Tibial nerve (tissue), 4 donors: Measurements from ENCODE around the gene RNFT2. TPM values are rescaled to one million over a fixed set of nuclear protein-coding genes. Genes with fewer than 3 reads are reported as not detected.
"Not testable (repeated sequence)": the region's sequence is repeated elsewhere in the genome, so short reads cannot be mapped to it uniquely, and the experiment has no call there.

Source experiments
- DNase-seq, 2 donors: peaks; one replicate each; pipeline ENCODE4 v3.0.0-alpha.2; 2019; ENCODE audit warnings: low spot score in 2 of 2
- H3K27ac ChIP-seq, 4 donors: fragments of 200-600 bp; sonication (generic) in 3 of 4; one replicate each; pipeline ENCODE4 v1.5.1; 2017 to 2019; ENCODE audit warnings: mild to moderate bottlenecking in 1 of 4
- H3K27me3 ChIP-seq, 2 donors: fragments of 200-600 bp; sonication (generic) in 1 of 2; one replicate each; pipeline versions ENCODE4 v1.5.1 to v1.6.0; 2017 to 2019
- H3K36me3 ChIP-seq, 3 donors: fragments of 200-600 bp; sonication (generic); one replicate each; pipeline ENCODE4 v1.5.1; 2018 to 2019
- H3K4me1 ChIP-seq, 4 donors: fragments of 200-600 bp; sonication (generic) in 3 of 4; one replicate each; pipeline ENCODE4 v1.5.1; 2017 to 2019
- H3K4me3 ChIP-seq, 4 donors: fragments of 200-600 bp; sonication (generic) in 3 of 4; one replicate each; pipeline ENCODE4 v1.5.1; 2017 to 2019; ENCODE audit warnings: mild to moderate bottlenecking in 1 of 4, moderate library complexity in 1 of 4
- H3K9me3 ChIP-seq, 4 donors: fragments of 200-600 bp; sonication (generic) in 3 of 4; one replicate each; pipeline ENCODE4 v1.5.1; 2017 to 2019
- EP300 ChIP-seq, 2 donors: sonication (generic); formaldehyde crosslinking; IDR thresholded peaks; one replicate each; pipeline ENCODE4 v1.6.1; 2017; ENCODE audit warnings: antibody characterized with exemption in 2 of 2, mild to moderate bottlenecking in 1 of 2
- POLR2A ChIP-seq, 2 donors: fragments of 450-650 bp; IDR thresholded peaks; one replicate each; pipeline ENCODE4 v1.6.1; 2017; ENCODE audit warnings: antibody characterized with exemption in 2 of 2, mild to moderate bottlenecking in 2 of 2, moderate library complexity in 2 of 2
- WGBS, 2 donors: methylation state at CpG; one replicate each; pipeline ENCODE4 v1.1.5; 2018; 5-methylcytosine and 5-hydroxymethylcytosine counted together
- total RNA-seq, 4 donors: library from RNA; depleted of rRNA; stranded (reverse); fragments of >200 nt; gene quantifications; one replicate each; pipeline ENCODE4 v1.1.0, GENCODE V29; 2016
- TF ChIP-seq, protein P1 (sequence below), 5 experiments: fragments of 200-600 bp in 3 of 5; fragments of 450-650 bp in 2 of 5; sonication (generic) in 3 of 5; IDR thresholded peaks; one replicate each; pipeline ENCODE4 v1.5.1; 2016 to 2019; ENCODE audit warnings: antibody characterized with exemption in 5 of 5, mild to moderate bottlenecking in 3 of 5, moderate library complexity in 2 of 5

Gene RNFT2
- total RNA-seq, 4 donors from 2014 or later: 0.59 to 5.9 (median 2.5) TPM

DNA sequence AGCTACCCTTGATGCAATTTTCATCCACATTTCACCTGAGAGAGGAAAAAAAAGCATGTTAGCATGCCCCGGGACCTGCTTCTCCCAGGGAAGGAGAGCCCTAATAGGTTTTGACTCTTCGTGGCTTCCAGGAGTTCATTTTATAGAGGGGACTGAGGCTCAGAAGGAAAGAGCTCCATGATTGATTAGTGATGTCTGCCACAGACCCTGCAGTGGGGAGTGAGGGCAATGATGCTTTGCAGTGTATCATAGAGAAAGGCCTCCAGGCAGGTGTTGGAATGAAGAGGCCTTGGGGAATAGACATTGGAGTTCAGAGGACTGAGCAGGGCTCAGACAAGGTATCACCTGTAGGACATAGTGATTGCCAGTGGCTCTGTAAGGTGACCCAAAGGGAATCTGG, 41.5 kb downstream of the RNFT2 start:
- Histone ChIP-seq H3K27me3 (no peaks in the 10 kb centered on the region), H3K27ac (no peak overlapping the region), H3K4me1 (no peaks in the 10 kb centered on the region), H3K4me3 (no peak overlapping the region), H3K9me3 (no peaks in the 10 kb centered on the region), H3K36me3 (peaks cover 0 to 24% (median 0%) of the 10 kb centered on the region in 3 donors)
- WGBS, 2 donors: 95 to 100% methylated on average over 2 of the region's 2 CpGs
- TF ChIP-seq, protein P1, sequence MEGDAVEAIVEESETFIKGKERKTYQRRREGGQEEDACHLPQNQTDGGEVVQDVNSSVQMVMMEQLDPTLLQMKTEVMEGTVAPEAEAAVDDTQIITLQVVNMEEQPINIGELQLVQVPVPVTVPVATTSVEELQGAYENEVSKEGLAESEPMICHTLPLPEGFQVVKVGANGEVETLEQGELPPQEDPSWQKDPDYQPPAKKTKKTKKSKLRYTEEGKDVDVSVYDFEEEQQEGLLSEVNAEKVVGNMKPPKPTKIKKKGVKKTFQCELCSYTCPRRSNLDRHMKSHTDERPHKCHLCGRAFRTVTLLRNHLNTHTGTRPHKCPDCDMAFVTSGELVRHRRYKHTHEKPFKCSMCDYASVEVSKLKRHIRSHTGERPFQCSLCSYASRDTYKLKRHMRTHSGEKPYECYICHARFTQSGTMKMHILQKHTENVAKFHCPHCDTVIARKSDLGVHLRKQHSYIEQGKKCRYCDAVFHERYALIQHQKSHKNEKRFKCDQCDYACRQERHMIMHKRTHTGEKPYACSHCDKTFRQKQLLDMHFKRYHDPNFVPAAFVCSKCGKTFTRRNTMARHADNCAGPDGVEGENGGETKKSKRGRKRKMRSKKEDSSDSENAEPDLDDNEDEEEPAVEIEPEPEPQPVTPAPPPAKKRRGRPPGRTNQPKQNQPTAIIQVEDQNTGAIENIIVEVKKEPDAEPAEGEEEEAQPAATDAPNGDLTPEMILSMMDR (IDR thresholded peaks at IDR 0.05): no peak
- no peak for TF ChIP-seq EP300 (IDR thresholded peaks at IDR 0.05)
- no peak for TF ChIP-seq POLR2A (IDR thresholded peaks at IDR 0.05)
- no peak for DNase-seq

DNA sequence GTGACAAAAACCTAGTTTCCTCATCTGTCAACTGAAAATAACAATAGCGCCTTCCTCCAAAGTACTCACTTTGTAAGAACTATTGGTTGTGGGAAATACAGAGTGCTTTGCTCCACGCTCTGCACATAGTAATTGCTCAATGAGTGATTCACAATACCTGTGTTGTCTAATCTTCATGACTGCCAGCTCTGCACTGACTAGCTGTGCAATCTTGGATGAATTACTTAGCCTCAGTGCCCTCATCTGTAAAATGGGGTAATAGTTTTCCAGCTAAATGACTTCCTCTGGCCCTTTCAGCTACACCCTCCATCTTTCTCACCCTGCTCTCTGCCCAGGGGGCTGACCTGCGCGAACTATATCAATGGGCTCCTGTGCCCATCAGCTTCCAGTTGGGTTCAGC, 42.8 kb downstream of the RNFT2 start:
- 72 to 79% methylated on average over 4 of the region's 4 CpGs for WGBS, 2 donors
- TF ChIP-seq EP300 (IDR thresholded peaks at IDR 0.05): no peak
- TF ChIP-seq, protein P1 (IDR thresholded peaks at IDR 0.05): no peak
- no peak for TF ChIP-seq POLR2A (IDR thresholded peaks at IDR 0.05)

DNA sequence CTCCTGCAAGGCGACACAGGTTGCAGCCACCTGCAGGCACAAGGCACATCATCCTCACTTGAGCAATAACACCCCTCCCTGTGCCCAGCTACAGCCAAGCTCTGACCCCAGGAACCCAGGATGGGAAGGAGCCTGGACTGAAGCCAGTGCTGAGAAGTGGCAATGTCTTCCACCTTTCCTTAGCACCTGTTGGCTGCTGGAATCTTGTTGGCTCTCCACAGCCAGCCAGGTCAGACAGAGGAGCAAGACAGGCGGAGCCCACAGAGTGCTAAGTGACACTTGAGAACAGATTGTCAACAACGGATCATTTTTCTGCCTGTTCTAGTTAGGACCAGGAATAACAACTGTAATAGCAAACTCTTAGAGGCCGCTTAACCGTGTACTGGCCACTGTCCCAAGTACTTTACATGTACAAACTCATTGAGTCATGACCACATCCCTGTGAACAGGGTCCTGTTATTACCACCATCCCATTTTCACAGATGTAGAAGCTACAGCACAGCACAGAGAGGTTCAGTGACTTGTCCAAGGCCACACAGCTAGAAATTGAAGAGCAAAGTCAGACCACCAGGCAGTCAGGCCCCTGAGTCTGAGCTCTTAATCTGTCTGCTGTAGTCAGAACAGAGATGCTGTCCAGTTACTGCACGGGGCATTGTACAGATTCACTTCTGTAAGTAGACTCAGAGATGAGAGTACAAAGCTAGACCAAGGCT, 45.6 kb downstream of the RNFT2 start:
- no peaks in the 10 kb centered on the region for H3K9me3 ChIP-seq
- H3K27me3 ChIP-seq: no peaks in the 10 kb centered on the region
- peaks cover 0 to 35% (median 0%) of the 10 kb centered on the region in 3 donors for H3K36me3 ChIP-seq
- H3K27ac ChIP-seq: no peak overlapping the region
- 84 to 97% methylated on average over 5 to 6 of the region's 6 CpGs for WGBS, 2 donors
- H3K4me3 ChIP-seq: no peak overlapping the region
- no peak for TF ChIP-seq POLR2A (IDR thresholded peaks at IDR 0.05)
- DNase-seq: no peak
- H3K4me1 ChIP-seq: no peaks in the 10 kb centered on the region

More for the DNA sequence above, 42.8 kb downstream of the RNFT2 start:
- Histone ChIP-seq H3K4me1 (no peaks in the 10 kb centered on the region), H3K4me3 (no peak overlapping the region), H3K9me3 (no peaks in the 10 kb centered on the region), H3K27me3 (no peaks in the 10 kb centered on the region), H3K36me3 (peaks cover 0 to 24% (median 0%) of the 10 kb centered on the region in 3 donors), H3K27ac (no peak overlapping the region)
- DNase-seq: no peak

DNA sequence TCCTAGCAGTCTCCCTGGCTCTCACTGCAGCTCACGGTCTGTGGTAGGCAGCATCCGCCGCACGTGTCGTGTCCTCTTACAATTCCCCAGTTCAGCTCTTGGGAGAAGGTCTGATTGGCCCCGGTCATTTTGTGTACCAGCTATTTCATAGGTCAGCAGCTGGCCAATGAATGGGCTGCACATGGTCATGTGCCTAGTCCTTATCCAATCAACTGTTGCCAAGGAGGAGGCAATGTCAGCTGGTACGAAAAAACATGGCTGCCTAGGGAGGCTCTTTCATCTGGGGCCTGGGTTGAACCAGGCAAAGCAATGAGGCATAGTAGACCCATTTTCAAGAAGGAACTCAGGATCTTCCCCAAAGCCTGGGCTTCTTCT, 46.1 kb downstream of the RNFT2 start:
- Histone ChIP-seq H3K4me3 (no peak overlapping the region), H3K9me3 (no peaks in the 10 kb centered on the region), H3K27ac (no peak overlapping the region), H3K27me3 (no peaks in the 10 kb centered on the region), H3K4me1 (no peaks in the 10 kb centered on the region), H3K36me3 (peaks cover 0 to 32% (median 0%) of the 10 kb centered on the region in 3 donors)
- TF ChIP-seq EP300 (IDR thresholded peaks at IDR 0.05) (no peak), POLR2A (IDR thresholded peaks at IDR 0.05) (no peak)
- TF ChIP-seq, protein P1 (IDR thresholded peaks at IDR 0.05): no peak
- no peak for DNase-seq
- 94 to 96% methylated on average over 7 of the region's 7 CpGs for WGBS, 2 donors

DNA sequence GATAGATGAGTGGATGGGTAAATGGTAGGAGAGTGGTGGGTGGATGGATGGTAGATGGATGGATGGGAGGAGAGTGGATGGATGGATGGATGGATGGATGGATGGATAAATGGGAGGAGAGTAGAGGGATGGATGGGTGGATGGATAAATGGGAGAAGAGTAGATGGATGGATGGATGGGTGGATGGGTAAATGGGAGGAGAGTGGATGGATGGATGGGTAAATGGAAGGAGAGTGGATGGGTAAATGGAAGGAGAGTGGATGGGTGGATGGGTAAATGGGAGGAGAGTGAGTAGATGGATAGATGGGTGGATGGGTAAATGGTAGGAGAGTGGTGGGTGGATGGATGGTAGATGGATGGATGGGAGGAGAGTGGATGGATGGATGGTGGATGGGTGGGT, 51.4 kb downstream of the RNFT2 start:
- H3K4me1 ChIP-seq, DNase-seq, H3K27ac ChIP-seq, H3K9me3 ChIP-seq, H3K27me3 ChIP-seq, H3K4me3 ChIP-seq: not testable (repeated sequence)
- H3K36me3 ChIP-seq: peaks cover 0 to 10% (median 0%) of the 10 kb centered on the region in 3 donors

DNA sequence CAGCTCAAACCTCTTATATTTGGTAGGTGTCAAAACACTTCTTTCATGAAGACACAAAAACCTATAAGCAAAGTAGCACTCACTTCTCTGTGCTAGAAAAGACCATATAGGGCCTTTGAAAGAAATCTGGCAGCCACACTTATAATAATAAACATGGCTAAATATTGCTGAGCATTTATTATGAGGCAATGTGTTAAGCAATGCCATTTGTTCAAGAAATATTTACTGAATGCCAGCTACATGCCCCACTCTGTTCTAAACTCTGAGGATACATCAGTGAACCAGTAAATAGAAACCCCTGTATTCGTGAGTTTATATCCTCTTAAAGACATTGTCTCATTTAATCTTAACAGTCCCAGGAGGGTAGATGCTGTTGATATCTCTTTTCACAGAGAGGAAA, 52.0 kb downstream of the RNFT2 start:
- TF ChIP-seq EP300 (IDR thresholded peaks at IDR 0.05) (no peak), POLR2A (IDR thresholded peaks at IDR 0.05) (no peak)
- TF ChIP-seq, protein P1 (IDR thresholded peaks at IDR 0.05): no peak
- Histone ChIP-seq H3K4me1 (no peaks in the 10 kb centered on the region), H3K9me3 (no peaks in the 10 kb centered on the region), H3K27ac (no peak overlapping the region), H3K27me3 (no peaks in the 10 kb centered on the region), H3K4me3 (no peak overlapping the region), H3K36me3 (peaks cover 0 to 10% (median 0%) of the 10 kb centered on the region in 3 donors)
- DNase-seq: no peak
- WGBS, 2 donors: 75 to 79% methylated on average over 1 of the region's 1 CpG
